HG03432 (cell line): ENCODE measurements around the gene IQCC.

Source experiments
- ATAC-seq: cut with Tn5 transposase; IDR thresholded peaks from one replicate; pipeline ENCODE4 v1.9.1; 2021; ENCODE audit warnings: mild to moderate bottlenecking, moderate library complexity; ENCODE audit not compliant: unreplicated experiment

IQCC gene

DNA sequence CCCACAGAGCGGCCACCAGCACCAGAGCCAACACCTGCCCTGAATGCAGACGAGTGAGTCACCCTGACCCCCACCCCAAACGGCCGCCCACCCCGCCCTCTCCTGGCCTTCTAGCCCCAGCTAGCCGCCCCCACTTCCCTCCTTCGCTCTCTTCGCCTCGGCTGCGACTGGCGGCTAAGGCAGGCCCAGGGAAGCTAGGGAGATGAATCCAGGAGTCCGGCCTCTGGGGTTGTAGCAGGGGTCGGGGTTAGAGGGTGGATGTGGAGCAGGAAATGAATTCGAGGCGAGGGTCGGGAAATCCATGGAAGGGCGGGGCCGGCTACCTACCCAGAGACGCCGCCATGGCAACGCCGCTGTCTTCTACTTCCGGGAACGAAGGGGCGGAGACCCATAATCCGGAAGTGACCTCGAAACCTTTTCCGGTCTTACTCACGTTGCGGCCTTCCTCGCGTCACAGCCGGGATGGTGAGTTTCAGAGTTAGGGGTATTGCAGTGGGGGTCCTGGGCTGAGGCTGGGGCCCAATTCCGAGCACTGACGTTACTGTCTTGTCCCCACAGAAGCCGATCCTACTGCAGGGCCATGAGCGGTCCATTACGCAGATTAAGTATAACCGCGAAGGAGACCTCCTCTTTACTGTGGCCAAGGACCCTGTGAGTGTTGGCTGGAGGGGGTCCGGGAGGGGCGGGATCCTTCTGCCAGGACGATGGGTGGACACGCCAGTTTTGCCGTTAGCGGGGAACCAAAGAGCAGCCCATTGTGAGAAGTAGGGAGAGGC lies 16.7 kb downstream of the IQCC start, which contains the start of the genes EIF3I and TMEM234:
Gene EIF3I (plus strand): TSS at position 428 of the 776 bp plus-strand sequence. CDS start 35 bp downstream, at position 463.
Gene TMEM234 (minus strand): TSS at position 374 of the 776 bp plus-strand sequence. CDS start 31 bp downstream, at position 343.
- ATAC-seq = peak; percentile 88

- ATAC-seq = no peak
Observed at GRCh38 chr1:32223683-32224082, 18.2 kb downstream of the IQCC start.

- ATAC-seq = no peak
Observed at GRCh38 chr1:32224285-32224684, 18.8 kb downstream of the IQCC start.

GRCh38 chr1:32228771-32229170 lies 23.3 kb downstream of the IQCC start:
- no peak for ATAC-seq

DNA sequence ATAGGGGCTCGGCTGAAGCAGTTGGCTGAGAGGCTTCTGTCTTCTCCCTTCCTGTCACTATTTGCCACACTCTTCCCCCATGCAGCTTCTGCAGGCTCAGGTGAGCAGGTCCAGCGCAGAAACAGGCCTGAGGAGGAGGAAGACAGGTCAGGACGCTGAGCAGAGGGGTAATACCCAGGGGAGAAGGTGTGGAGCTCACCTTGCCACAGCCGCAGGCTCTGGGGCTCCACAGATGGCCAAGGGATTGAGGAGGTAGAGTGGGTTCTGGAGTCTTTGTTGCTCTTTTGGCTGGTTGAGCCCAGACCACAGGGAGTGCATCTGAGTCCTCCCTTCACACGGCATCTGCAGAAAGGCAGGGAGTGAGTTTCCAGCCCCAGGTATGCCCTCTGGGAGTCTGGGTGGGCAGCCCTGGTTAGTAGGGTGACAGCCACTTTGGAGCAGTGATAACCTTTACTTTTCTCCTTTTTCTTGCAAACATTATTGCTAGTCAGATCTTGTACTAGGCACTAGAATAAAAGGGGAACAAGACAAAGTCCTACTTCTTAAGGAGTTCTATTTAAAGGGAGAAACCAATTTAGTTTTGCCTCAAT lies 26.5 kb downstream of the IQCC start:
- no peak for ATAC-seq

DNA sequence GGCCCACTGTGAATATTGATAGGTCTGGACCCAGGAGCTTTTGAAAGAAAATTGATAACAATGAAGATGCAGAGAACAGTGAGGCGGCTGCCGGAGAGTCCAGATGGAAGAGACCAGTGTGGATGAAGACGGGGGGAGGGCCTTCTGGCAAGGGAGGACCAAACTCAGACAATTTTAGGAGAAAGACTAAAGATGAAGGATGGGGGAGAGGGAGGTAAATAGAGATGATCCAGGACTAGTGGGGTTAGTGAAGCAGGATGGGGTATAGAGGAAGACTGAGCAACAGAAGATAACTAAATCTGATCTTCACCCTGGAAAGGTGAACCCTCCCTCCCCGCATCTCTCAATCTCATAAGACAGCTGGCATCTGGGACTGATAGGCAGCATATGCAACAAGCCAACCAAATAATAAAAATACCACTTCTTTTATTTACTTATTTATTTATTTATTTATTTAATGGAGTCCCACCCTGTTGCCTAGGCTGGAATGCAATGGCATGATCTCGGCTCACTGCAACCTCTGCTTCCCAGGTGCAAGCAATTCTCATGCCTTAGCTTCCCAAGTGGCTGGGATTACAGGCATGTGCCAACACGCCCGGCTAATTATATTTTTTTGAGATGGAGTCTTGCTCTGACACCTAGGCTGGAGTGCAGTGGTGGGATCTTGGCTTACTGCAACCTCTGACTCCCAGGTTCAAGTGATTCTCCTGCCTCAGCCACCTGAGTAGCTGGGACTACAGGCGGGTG lies 27.3 kb downstream of the IQCC start:
- ATAC-seq = no peak

DNA sequence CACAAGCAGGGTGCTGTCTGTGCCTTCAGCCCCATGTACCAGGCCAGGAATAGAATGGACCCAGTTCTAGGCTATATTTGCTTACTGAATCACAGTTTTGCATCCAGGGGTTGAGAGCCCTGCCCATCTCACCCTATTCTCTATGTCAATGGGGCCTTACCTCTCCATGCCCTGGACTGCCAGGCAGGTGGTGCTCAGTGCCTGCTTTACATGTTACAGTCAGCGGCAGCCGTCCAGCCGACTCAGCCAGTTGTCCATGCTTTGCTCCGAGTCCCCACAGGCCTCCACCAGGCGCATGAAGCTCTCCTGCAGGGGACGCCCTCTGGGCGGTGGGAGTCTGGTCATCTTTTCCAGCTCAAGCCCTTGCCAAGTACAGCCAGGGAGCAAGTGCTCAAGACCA lies 29.3 kb downstream of the IQCC start:
- ATAC-seq = no peak

DNA sequence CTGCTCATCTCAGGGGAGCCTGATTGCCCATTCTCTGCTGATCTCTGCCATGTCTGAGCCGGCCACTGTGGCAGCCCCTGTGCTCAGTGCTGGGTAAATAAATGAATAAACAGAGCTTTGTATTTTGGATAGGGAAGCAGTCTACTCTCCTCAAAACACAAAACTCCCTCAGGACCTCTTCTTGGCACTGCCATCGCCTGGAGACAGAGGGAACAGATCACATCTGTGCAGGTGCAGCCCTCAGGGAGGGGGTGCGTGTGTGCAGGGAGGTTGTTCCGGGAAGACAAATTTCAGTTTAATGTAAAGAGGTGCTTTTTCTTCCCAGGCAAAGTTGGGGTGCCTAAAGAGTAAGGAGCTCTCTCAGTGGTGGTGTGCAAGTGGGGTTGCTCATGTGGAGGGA lies 33.9 kb downstream of the IQCC start:
- ATAC-seq = no peak

- ATAC-seq = no peak
Observed at GRCh38 chr1:32239790-32240139, 34.3 kb downstream of the IQCC start.

DNA sequence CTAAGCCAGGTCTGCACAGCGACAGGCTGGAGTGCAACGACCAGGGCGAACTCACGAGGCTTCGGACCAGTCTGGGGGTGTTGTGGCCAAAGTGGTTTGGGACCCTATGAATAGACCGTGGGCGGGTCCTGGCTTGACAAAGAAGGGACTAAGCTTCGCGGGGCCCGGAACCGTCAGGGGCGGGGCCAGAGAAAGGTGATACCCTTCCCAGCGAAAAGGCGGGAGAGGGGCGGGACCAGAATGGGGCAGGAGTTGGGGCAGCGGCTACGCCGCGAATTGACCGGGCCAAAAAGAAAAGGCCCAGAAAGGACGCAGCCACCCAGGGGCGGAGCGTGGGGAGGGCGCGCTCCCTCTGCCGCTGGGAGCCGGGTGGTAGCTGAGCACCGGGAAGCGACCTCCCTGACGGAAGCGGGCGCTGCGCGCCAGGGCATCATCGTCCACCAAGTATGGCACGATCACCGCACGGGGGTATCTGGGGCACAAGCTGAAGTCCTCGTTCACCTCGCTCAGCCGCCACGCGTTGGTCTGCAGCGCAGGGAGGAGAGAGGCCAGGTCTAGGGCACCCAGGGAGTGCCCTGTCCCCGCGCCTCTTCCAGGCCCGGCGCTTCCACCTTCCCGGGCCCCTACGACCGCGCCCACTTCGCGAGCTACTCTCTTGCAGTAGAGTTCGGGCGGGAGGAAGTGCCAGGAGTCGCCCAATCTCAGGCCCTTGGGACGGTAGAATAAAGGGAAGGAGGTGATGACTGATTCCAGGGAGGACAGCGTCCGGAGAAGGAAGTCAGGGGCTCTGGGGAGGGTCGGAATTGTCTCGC lies 34.9 kb downstream of the IQCC start:
- peak; percentile 66 for ATAC-seq

- ATAC-seq = peak; percentile 56
Observed at GRCh38 chr1:32241001-32241763, 35.7 kb downstream of the IQCC start.

DNA sequence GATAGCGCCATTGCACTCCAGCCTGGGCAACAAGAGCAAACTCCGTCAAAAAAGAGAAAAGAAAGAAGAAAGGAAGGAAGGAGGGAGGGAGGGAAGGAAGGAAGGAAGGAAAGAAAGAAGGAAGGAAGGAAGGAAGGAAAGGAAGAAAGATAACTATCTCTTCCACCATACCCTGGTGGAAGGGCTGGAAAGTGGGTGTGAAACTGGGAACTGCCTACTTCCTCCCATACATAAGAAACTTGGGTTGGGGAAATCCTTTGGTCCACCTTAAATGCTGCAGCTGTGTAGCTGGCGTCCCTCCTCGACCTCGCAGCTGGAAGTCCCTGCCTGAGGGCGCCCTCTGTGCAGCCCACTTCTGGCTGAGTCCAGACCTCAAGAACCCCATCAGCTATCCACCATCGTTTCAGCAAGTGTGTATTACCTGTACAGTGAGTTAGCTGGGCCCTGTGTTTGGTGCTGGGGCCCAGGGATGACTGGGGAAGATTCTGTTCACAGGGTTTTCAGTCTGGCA lies 36.9 kb downstream of the IQCC start:
- ATAC-seq = no peak

- ATAC-seq = no peak
Observed at GRCh38 chr1:32246888-32247273, 41.4 kb downstream of the IQCC start, which contains the start of gene FAM167B. FAM167B (plus strand) TSS chr1:32247222; CDS start chr1:32247422, 200 bp downstream.

DNA sequence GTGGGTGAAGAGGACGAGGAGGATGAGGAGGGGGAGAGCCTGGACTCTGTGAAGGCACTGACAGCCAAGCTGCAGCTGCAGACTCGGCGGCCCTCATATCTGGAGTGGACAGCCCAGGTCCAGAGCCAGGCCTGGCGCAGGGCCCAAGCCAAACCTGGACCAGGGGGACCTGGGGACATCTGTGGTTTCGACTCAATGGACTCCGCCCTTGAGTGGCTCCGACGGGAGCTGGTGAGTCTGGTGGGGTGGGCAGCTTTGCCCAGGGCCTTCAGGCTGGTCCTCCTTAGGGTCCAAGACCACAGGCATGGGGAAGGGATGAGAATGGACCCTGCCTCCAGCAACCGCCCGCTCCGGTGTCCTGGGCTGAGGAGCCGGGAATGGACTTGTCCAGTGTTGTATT lies 42.0 kb downstream of the IQCC start:
- ATAC-seq = no peak

- ATAC-seq = peak; percentile 45
Observed at GRCh38 chr1:32247983-32248889, 42.8 kb downstream of the IQCC start.

DNA sequence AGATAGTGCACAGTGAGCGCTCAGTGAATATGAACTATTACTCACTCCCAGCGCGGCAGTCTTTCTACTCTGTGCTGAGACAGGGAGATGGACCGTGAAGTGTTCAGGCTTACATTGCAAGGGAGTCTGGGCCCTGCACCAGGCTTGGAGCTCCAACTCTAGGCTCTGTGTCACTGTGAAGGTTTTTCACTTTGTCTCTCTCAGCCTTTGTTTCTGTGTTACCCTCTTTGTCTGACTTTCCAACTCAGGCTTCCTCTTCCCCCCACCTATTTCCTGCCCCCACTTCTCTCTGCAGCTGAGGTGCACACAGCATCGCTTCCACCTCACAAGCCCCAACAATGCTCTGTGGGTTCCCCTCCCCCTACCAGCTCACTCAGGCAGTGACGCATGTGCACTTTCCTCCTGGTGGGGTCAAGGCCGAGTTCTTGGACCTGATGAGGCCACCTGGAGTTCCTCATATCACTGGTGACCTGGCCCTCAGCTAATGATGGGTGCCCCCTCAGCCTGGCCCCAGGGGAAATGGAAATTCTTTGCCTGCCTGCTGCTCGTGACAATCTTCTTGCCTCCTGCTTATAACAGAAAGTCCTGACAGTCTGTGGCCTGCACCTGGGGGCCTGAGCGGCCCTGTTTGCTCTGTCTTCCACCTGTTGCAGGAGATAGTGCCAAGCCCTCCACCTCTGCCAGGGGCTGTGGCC lies 44.5 kb downstream of the IQCC start:
- ATAC-seq = peak; percentile 55

GRCh38 chr1:32250893-32251716 lies 45.6 kb downstream of the IQCC start, which contains the start of gene LCK:
LCK (plus strand) TSS chr1:32251265; CDS start chr1:32274330, 23,065 bp downstream.
- ATAC-seq = peak; percentile 35
